NCI-H2196 treated with DMSO at 0.1 percent for 48 hours (cell line): ENCODE measurements around the gene LRRC3B.
"Not testable (repeated sequence)": the region's sequence is repeated elsewhere in the genome, so short reads cannot be mapped to it uniquely, and the experiment has no call there.

Experiments
- DNase-seq: peaks from one replicate; lab custom pipeline; 2025; ENCODE audit not compliant: unreplicated experiment; lab: John Stamatoyannopoulos, UW

Gene LRRC3B, protein sequence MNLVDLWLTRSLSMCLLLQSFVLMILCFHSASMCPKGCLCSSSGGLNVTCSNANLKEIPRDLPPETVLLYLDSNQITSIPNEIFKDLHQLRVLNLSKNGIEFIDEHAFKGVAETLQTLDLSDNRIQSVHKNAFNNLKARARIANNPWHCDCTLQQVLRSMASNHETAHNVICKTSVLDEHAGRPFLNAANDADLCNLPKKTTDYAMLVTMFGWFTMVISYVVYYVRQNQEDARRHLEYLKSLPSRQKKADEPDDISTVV

DNA sequence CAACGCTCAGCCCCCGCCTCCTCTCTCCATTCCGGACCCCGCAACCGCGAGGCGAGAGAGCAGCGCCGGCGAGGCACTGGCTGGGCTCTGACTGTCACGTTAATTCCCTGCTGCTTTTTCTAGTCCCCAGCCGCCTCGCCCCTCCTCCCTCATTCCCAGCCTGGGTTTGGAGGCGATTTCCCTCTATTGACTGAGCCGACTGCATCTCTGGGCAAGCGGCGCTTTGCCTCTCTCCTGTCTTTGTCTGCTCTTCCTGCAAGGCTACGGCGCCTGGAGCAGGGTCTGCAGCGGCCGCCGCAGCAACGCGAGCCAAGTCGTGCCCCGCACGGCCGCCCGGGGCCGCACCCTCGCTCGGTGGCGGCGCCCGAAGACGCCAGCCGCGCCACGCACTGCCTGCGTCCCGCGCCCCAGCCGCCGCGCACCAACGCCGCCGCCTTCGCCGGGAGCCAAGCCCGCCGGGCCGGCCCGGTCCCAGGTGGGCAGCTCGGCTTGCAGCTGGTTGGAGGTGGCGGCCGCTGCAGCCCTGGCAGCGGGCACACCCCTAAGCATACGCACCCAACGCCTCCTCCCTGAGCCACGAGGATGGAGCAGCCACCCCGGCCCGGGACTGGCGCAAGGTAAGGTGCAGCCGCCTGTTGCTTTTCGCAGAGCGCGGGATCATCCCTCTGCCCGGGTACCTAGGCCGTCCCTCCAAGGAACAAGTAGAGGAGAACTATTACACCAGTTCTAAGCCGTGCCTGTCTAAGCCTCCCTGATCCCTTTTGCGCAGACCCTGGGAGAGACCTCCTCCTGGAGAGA is at the start of gene LRRC3B:
Gene LRRC3B (plus strand): TSS at position 152 of the 798 bp plus-strand sequence. CDS start 86,901 bp downstream, outside the sequence.
- no peak for DNase-seq

- no peak for DNase-seq
These were observed 47.8 kb upstream of the LRRC3B start for GRCh38 chr3:26574766-26575165.

GRCh38 chr3:26579116-26579515 is 43.5 kb upstream of the LRRC3B start:
- no peak for DNase-seq

DNA sequence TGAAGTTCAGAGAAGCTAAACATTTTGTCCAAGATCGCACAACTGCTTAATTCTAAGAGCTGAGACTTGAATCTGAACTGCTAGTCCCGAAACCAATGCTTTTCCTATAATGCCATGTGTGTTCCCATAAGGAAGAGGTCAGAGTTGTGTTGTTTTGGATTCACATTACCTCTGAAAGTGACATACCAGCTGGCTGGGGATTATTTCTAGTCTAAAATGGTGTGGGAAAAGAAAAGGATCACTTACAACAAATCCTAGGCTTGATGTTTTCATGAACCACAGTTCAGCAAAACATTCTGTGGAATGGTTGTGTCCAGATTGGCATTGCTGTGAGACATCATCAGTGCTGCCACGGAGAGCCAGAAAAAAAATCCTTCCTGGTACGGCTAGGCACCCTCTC is 35.0 kb upstream of the LRRC3B start:
- no peak for DNase-seq

DNA sequence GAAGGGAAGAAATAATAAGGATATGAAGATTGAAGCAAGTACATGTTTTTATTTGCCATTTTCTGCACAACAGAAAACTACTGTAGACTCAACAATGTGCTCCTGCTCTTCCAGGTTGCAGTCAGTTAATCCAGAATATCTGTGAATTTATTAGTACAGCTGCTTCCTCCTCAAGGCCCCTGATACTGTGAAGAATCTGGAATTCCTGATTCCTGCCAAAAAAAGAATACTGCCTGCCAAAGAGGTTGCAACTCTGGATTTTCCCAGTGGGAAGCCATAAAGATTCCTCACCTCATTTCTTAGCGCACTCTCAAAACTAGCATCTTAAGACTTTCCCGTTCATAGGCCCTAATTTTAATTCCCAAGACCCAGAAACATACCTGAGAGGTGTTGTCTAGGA is 33.6 kb upstream of the LRRC3B start:
- DNase-seq, result no peak

DNA sequence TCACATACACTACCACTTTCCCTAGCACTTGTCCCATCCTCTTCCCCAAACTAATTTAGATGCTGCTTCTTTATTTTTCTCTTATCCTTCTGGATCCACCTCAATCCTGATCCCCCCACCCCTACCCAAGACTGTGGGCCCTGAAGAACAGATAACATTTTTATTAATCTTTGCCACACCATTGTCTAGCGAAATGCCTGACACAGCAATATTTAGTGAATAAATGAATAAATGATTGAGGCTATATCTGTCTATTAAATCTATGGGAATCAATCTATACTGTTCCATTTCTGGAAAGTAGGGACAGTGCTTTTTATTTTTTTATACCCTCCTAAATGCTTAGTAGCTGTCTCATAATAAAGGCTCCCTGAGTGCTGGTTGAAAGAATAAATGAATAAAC is 32.9 kb upstream of the LRRC3B start:
- no peak for DNase-seq

- no peak for DNase-seq
These were observed 31.6 kb upstream of the LRRC3B start for GRCh38 chr3:26590919-26591484.

- no peak for DNase-seq
These were observed 30.6 kb upstream of the LRRC3B start for GRCh38 chr3:26591926-26592325.

DNA sequence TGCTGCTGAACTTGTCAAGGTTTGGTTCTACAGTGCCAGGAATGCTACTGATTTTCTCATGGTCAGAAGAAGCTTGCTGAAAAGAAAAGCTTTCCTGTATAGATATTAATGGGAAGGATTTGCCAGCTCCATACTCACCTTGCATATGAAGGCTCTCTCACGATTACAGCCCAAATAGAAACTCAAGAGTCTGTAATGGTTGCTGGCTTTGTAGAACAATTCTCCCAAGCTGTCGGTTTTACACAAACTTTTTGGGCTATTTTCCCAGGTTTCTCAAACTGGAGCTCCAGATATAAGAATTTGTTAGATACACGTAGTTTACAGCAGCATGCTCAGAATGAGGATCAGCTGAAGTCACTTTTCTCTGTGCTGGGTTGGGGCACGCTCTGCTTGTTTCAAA is 30.1 kb upstream of the LRRC3B start:
- DNase-seq, result no peak

DNA sequence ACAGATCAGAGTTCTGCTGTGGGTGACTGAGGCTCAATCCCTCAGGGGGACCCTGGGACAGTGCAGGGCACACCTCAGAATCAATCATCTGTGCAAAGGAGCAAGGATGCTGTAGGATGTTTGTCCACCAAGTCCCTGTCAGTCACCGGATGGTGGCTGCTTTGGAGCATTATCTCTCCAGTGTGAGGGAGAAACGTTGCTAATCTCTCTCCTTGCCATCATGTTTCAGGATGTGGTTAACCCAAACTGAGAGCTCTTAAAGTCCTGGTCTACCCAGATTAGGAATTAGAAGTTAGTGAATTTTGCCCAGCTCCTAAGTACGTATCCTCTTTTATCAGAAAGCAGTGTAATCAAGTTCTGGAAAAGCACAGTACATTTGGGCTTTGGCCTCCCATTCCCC is 26.2 kb upstream of the LRRC3B start:
- DNase-seq, result no peak

DNA sequence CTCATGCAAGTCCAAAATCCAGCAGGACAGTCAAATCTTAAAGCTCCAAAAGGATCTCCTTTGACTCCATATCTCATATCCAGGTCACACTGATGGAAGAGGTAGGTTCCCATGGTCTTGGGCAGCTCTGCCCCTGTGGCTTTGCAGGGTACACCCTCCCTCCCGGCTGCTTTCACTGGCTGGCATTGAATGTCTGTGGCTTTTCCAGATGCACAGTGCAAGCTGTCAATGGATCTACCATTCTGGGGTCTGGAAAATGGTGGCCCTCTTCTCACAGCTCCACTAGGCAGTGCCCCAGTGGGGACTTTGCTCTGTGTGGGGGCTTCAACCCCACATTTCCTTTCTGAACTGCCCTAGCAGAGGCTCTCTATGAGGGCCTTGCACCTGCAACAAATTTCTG is 19.3 kb upstream of the LRRC3B start:
- not testable (repeated sequence) for DNase-seq

- DNase-seq, result not testable (repeated sequence)
These were observed 18.8 kb upstream of the LRRC3B start for GRCh38 chr3:26603771-26604170.

DNA sequence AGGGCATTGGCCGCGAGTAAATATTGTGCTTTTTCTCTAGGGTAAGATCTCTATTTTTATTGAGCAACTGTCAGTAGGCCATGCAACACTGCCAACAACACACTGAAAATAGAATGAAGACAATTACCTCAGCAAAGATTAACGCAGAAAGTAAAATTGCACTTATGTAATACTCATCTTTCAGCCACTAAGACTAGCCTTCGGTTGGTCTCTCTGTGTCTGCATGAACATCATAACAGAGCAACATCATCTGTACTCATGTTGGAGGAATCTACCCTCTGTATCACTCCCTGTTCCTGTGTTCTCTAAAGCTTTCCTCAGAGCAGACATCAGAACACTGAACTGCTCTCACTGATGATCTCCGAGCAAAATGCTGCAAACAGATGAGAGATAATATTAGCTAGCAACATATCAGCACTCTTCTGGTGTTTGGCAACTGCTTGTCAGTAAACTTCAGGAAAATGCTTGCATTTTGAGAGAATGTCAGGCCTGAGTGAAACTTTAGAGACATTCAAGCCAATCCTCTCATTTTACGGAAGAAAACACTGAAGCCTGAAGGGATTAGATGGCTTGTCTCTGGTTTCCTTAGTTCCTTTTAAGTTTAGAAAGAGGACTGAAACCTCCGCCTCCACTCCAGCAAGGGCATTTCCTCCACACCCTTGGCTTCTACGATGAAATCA is 8.4 kb upstream of the LRRC3B start:
- no peak for DNase-seq

DNA sequence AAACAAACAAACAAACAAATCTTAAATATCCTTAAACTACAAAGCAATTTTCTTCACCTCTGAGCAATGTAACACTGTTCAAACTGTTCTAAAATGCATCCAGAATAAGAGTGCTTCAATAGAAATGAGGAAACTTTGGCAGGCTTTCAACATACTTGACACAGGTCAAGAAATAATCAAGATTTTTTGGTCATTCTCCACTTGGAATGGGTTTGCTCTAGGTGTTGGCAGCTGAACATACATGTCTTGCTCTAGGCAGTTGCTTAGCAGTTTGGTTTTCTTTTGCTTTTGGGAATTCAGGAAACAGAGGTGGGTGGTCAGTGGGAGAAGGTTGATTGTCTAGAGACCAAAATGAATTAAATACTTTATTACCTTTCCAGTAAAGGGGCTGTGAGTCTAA is 1.4 kb upstream of the LRRC3B start:
- DNase-seq, result no peak

DNA sequence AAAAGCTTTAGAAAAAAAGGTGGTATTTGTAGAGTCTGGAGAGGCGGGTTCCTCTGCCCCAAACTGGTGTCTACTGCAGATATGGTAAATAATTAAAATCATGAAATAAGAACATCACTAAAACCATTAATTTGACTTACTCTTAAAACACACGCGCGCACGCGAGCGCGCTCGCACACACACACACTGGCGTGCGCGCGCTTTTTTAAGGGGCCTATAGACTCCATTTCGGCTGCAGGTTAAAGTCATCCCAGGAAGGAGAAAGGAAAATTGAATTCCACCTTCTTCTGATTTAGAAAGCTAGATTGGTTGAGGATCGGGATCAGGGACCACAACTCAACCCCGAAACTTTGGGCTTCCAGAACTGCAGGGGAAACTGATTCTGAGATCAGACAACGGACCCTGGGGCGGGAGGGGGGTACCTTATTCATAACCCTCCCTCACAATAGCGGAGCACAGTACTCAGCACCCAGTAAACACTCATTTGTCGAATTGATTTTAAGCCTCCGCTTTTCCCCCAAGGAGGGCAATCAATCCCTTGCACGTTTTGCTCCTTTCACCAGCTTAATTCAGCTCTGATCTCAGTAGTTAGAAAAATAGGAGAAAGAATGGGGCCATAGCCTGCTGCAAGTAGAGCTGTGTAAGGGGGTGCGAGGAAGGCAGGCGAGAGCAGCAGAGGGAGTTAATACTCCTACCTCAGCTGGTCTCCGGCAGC is 509 bp upstream of the LRRC3B start:
- DNase-seq, result no peak

DNA sequence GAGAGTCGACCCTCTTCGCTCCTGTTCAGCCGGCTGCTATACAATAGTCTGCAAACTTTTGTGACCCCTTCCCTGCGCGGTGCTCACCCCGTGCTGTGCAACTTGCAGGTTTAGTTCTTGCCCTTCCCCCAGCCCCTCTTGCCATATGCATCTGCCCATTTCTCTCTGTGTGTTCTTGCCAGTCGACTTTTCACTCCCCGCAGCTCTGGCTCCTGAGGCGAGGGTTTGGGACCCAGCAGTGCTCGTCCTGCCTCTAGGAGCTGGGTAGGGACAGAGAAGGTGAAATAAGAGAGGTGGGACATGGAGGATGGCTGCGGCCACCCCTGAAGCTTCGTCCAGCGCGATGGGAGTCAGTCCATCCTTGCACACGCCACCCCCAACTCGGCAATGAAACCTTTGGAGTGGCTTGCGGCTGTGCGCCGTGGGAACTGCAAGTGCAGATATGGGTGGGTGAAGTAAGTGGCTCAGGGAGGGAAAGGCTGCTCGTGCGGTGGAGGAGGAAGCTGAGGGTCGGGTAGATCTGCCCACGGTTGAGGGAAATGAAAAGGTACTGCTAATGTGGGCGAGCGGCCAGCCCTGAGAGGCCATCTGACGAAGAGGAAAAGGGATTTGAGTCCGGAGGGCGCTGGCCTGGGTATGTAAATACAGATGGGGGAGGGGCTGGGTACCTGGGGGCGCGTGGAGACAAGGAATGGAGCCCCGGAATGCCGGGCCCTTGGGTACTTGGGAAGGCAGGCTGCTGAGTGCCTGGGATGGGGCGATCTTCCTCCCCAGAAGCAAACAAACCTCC is 1.0 kb downstream of the LRRC3B start:
- no peak for DNase-seq

DNA sequence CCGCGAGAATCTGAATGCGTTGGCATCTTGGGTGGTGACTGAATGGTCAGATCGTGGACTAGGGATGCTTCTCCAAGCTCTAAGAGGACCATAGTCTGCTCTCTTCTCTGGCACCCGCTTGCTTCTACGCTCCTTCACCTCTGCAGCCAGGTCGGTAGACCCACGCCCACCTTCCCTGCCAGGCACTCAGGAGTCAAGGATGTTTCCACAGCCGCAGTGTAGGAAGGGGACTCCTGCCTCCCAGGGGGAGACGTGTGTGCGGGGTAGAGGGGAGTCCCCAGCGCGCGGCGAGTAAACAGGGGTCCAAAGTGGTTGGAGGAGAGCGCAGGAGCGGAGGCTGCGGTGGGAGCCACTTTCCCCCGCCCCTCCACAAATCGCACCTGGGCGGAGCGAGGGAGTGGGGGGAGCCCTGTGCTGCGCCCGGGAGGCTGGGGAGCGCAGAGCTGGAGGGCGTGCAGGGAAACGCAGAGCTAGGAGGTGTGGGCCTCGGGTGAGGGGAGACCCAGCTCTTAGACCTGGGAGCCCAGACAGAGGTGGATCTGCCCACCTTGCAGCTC is 1.7 kb downstream of the LRRC3B start:
- no peak for DNase-seq

GRCh38 chr3:26625187-26625586 is 2.6 kb downstream of the LRRC3B start:
- no peak for DNase-seq

DNA sequence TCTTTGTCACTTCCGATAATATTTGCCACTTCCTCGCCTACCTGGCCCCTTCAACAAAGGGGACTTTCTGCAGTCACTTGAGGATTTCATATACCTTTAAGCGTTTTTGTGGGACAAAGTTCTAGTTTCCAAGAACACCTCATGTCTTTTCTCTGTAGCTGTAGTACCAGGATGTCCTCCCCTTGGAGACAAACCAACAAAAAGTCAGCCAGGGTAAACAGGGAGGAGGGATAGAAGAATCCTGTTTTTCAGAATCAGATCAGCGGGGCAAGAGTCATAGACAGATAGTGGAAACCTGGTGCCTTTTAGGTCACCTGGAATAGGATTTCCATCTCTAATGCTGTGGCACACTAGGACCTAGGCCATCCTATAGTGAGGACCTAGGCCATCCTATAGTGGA is 4.5 kb downstream of the LRRC3B start:
- no peak for DNase-seq

DNA sequence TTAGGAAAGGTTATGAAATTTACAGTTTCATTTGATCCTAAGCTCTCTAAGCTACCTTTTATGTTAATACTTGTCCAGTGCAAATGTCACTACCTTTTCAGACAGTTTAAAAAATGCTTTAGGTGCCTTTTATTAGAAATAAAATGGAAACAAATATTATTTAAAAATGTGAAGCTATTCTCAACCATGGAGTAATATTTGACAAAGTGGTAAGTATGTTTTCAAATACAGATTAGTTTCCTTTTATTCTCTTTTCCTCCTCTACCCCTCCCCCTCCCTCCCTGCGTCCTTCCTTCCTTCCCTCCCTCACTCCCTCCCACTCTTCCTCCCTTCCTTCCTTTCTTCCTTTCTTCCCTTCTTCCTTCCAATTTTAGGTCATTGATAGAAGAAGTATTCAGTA is 6.3 kb downstream of the LRRC3B start:
- no peak for DNase-seq
